NCI-H2029 treated with DMSO at 0.1 percent for 48 hours (cell line): ENCODE data around the gene CAMTA1.

Experiments used
- DNase-seq: peaks from one replicate; lab custom pipeline; 2025; lab: John Stamatoyannopoulos, UW

The CAMTA1 gene

DNA sequence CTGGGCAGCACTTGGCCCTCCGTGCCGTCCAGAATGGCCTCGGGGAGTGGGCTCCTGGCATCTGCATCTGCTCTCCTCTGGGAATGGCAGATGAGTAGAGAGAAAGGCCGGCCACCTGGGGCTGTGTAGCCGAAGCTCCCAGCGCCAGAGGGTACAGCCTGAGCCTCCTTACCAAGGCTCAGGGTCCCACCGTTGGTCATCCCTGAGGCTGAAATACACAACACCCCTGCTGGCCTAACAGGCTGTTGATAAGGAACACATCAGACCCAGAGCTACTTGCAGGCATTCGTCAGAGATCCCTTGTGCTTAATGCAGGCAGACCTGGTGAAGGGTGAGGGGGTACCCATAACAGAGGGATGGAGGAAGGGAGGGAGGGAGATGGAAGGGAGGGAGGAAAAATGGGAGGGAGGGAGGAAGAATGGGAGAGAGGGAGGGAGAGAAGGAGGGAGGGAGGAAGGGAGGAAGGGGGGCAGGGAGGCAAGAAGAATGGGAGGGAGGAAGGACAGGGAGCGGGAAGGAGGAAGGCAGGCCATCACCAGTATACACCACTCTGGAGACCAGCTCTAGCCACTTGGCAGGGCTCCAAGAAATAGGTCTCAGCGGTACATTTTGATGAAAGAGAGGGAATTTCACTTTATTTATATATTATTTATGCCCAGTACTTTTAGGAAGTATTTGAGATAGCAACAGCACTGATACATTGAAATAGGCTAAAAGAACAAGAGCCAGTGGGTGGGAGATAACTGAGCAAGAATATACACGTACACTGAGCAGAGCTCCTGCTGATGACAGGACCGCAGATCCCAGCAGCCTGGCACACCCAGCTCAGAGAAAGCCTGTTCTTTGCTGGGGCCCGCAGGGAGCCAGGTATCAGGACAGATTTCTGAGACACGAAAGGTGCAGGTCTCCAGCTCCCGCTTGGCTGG is 670.8 kb downstream of the CAMTA1 start:
- no peak for DNase-seq

GRCh38 chr1:7456722-7457082 is 671.4 kb downstream of the CAMTA1 start:
- no peak for DNase-seq

- no peak for DNase-seq
These were observed 672.6 kb downstream of the CAMTA1 start for GRCh38 chr1:7457811-7458210.

GRCh38 chr1:7458946-7459345 is 673.7 kb downstream of the CAMTA1 start:
- no peak for DNase-seq

DNA sequence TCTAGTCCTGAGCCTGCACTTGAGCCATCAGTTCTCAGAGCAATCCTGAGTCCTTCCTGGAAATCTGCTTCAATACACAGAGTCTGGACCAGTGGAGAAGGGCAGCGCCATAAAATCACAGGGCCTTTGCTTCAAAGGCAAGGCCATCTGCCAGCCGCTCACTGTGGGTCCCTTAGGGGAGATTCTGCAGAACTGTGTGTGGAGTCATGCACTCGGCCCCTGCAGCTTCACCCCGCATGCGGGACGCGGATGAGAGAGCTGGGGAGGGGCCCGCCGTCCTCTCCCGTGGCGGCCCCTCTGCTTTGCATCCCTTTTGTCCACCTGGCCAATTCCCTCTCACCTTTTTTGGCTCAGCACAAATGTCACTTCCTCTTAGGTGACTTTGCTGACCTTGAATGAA is 674.7 kb downstream of the CAMTA1 start:
- no peak for DNase-seq

GRCh38 chr1:7460807-7461206 is 675.6 kb downstream of the CAMTA1 start:
- no peak for DNase-seq

DNA sequence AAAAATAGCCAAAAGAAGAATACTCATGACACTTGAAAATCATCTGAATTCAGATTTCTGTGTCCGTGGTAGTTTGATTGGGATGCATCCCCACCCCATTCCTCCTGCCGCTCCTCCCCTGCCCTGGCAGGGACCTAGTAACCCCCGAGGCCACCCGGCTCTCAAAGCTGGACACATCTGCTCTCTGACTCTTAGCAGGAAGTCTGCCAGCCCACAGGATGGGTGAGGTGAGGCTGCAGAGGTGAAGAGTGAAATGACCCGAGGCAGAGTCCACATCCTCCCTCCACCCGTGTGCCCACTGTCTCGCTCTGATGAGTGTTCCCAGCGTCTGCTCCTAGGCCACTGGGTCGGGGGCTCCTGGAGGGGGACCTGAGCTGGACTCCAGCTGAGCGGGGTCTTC is 677.4 kb downstream of the CAMTA1 start:
- DNase-seq, result no peak

DNA sequence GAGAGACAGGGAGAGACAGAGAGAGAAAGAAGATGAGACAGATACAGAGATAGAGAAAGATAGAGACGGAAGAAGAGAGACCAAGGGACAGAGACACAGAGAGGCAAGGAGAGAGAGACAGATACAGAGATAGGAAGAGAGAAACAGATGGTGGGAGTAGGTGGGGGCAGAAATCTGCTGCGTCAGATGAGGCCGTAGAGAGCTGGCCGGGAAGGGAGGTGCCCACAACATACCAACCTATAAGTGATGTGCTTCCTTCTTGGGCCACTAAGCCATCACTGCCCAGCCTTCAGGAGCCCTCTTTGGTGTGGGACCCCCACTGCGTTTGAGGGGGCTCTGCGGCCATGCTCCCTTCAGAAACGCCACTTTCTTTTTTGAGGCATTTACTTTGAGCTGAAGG is 678.3 kb downstream of the CAMTA1 start:
- DNase-seq, result no peak

- DNase-seq, result no peak
These were observed 679.5 kb downstream of the CAMTA1 start for GRCh38 chr1:7464736-7465135.

- DNase-seq, result no peak
These were observed 682.4 kb downstream of the CAMTA1 start for GRCh38 chr1:7467476-7468175.

DNA sequence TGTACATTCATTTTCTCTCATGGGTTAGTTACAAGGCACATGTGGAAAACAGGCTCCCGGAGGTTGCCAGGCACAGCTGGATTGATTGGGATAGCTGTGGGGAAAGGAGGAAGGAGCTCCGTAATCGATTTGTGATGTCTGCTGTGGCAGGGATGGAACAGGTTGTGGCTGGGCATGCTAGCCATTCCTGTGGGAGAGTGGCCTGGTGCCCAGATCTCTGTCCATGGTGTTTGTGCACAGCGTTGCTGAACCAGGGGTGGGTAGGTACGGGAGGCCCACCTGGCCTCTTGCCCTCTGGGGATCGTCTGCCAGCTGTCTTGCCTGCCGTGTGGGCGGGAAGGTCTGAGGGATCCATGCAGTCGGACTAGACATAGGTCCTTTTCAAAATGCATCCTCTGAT is 683.0 kb downstream of the CAMTA1 start:
- DNase-seq, result no peak

DNA sequence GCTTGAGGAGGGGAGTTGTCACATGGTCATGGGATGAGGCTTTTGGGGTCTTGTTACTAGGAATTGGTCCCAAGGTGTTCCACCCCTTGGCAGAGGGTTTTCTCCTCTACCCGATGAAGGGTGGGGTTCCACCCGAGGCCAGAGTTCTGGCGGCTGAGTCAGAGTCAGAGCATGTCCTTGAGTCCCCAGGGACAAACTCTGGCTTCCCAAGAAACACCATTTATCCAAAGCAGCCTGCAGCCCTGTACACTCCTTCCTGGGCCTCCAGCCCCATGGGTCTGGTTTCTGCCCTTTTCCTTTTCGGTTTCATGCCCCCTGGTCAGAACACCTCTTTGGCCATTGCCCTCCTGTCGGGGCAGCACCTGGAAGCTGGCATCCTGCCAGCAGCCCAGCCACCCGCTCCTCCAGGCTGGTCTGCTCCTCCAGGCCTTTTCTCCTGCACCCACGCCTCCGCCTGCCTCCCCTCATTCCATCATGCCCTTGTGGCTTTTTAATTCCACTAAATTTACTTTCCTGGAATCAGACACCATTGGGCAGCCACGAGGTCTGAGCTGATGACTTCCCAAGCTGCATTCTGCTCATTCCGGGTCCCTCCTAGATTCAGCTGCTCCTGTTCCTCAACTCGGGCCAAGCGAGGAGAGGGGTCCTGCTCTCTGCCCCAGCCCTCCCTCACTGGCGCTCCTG is 684.1 kb downstream of the CAMTA1 start:
- no peak for DNase-seq

GRCh38 chr1:7470904-7471638 is 685.8 kb downstream of the CAMTA1 start:
- DNase-seq, result no peak

GRCh38 chr1:7471836-7472235 is 686.6 kb downstream of the CAMTA1 start:
- no peak for DNase-seq

- no peak for DNase-seq
These were observed 688.2 kb downstream of the CAMTA1 start for GRCh38 chr1:7473223-7474142.

DNA sequence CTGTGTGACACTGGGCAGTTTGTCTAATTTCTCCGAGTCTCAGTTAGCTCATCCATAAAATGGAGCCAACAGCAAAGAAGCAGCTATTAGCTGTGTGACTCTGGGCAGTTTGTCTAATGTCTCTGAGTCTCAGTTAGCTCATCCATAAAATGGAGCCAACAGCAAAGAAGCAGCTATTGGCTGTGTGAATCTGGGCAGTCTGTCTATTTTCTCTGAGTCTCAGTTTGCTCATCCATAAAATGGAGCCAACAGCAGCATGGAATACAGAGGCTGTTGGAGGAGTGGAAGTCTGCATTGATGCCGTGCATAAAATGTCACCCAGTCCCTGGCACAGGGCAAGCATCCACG is 688.9 kb downstream of the CAMTA1 start:
- DNase-seq, result no peak

DNA sequence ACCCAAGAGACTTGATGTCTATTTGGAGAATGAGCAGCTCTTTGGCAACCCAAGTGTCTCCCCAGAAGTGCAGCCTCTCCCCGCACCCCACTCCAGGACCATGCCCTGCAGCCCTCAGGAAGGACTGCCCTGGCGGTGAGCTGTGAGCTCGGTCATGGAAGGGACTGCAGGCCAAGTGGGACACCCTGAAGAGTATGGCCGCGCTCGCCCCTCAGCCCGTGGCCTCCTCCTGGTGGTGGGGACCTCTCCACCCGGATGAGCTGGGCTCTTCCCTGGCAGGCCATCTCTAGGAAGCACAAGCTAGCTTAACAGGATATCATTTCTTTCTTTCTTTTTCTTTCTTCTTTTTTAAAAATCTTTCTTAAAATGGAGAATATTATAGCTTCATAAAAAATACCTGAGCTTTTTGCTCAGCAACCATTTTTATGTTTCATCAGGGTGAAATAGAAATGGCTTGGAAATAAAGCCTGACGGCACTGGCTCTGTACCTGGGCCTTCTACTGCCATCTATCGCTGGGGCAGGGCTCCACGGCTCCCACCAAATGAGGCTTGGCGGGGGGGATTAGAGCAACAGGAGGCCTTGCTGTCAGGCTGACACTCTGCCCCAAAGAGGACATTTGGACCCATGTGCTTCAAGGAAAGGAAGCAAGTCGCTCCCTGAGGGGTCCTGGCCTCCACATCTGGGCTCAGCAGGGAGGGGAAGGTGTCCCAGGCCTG is 689.7 kb downstream of the CAMTA1 start:
- DNase-seq, result no peak

GRCh38 chr1:7475691-7476090 is 690.4 kb downstream of the CAMTA1 start:
- DNase-seq, result no peak

DNA sequence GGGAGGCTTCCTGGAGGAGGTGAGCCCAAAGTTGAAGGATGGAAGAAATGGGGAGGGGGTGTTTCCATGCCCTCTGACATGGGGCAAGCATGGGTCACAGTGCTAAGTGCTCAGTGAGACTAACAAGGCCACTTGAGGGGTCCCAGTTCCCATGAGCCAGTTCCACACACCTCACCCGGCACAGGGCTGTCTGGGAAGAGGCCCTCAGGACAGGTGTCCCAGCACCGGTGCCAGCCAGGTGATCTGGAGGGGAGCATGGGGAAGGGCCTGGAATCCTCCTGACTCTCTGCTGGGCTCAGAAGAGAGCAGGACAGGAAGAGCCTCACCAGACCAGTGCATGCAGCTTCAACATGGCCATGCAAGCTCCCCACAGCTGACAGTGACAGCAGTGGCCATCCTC is 691.1 kb downstream of the CAMTA1 start:
- no peak for DNase-seq

DNA sequence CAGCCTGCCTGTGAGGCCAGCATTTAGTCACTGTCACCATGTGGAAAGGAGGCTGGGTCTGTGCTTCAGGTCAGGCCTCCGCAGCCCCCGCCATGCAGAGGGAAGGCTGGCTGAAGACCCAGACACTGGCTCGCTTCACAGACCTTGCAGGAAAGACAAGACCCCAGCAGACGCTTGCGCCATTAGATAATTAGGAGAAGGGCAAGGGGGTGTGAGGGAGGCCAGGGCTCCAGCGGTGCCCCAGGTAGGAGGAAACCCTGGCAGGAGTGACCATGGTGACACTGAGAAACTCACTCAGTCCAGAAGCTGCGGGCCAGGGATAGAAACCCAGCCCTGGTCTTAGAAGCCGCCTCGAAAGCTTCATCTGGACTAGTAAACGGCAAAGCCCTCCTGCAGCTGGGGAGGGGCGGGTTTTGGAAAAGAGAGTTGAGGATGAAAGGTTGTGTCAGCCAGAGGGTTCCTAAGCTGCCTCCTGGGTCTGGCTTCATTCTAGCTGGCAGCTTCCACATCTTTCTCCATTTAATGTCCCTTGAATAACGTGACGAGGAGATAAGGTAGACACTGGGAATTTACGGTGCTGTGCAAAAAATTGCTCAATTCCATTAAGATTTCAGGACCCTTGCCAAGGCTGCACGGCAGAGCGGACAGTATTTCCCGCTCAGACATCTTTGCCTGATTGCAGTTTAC is 691.8 kb downstream of the CAMTA1 start:
- DNase-seq, result no peak
